ENCODE data around the gene KSR1. TPM values are rescaled to one million over a fixed set of nuclear protein-coding genes. Genes with fewer than 3 reads are reported as not detected.

The KSR1 gene
- total and polyA plus RNA-seq, 2 donors = 22.7 to 27.3 TPM

GRCh38 chr17:27605409-27605808 is 149.2 kb downstream of the KSR1 start:
- Histone ChIP-seq H3K4me1 (ENCODE audit: insufficient read depth) (no peaks in the 10 kb centered on the region), H3K27ac (ENCODE audit: low read depth) (no peak overlapping the region), H3K36me3 (ENCODE audit: insufficient read depth) (peaks cover 2% of the 10 kb centered on the region), H3K4me3 (ENCODE audit: low read depth, low read length) (no peak overlapping the region)
- no peak for DNase-seq (ENCODE audit: extremely low spot score)
- WGBS = 97% methylated on average over 25 of the region's 25 CpGs

GRCh38 chr17:27607521-27608091 is 151.4 kb downstream of the KSR1 start:
- DNase-seq (ENCODE audit: extremely low spot score) = no peak
- Histone ChIP-seq H3K27ac (ENCODE audit: low read depth) (no peak overlapping the region), H3K4me3 (ENCODE audit: low read depth, low read length) (no peak overlapping the region), H3K36me3 (ENCODE audit: insufficient read depth) (peaks cover 2% of the 10 kb centered on the region), H3K4me1 (ENCODE audit: insufficient read depth) (no peaks in the 10 kb centered on the region)
- 86% methylated on average over 16 of the region's 16 CpGs for WGBS

DNA sequence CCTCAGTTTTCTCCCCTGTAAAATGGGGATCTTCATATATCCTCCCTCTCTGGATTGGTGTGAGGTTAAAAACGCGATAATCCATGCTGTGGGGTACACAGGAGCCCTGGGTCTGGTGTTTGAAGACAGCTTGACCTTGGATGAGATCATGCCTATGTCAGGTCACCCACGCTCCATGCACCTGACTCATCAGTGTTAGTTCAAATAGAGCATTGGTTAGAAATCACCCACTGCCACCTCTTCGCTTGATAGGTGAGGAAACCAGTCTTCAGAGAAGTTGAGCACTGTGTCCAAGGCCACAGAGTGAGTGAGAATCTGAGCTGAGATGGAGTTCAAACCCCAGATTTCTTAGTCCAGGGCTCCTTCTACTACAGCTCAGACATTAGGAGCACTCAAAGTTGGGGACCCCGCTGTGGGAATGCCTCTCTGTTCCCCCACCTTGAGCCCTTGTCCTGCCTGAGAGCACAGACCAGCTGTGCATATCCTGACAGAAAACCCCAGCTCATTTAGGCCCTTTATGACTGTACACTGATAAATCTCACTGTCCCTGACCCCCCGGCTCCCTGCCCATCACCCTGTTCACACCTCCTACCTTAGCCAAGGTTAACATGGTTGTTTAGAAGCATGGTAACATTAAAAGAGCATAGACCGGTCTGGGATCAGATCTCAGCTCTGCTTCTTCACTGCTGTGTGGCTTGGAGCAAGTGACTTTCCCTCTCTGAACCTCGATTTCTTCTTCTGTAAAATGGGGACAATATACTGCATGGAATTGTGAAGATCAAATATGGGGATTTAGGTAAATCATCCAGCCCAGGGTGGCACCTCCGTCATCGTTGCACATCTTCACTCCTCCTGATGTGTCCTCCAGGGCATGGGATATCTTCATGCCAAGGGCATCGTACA is 152.3 kb downstream of the KSR1 start:
- Histone ChIP-seq H3K27ac (ENCODE audit: low read depth) (no peak overlapping the region), H3K4me1 (ENCODE audit: insufficient read depth) (no peaks in the 10 kb centered on the region), H3K4me3 (ENCODE audit: low read depth, low read length) (no peak overlapping the region), H3K36me3 (ENCODE audit: insufficient read depth) (peaks cover 2% of the 10 kb centered on the region)
- 95% methylated on average over 11 of the region's 11 CpGs for WGBS
- DNase-seq (ENCODE audit: extremely low spot score) = no peak

DNA sequence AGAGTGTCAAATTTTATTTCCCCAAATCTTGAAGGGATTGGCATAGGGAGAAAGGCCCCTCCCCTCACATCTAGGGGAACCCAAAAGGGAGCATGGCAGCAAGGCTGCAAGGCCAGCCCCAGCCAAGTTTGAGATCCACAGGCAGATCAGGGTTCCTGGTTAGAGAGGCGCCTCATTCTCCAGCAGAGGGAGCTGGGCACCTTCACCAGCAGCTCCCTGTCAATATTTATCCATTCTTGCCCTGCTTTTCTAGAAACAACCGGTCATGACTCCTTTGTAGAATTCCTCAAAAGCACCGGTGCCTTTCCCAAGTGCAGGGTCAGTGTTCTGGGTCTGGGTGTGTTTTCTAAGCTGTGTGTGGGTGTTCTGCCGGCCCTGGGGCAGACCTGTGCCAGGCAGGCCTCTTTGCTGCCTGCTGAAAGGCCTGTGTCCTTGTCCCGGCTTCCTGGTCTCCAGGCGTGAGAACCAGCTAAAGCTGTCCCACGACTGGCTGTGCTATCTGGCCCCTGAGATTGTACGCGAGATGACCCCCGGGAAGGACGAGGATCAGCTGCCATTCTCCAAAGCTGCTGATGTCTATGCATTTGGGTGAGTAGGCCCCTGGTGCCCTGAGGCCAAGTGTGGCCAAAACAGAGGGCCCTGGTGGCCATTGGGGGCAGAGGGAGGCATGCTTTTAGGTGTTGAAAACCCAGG is 153.5 kb downstream of the KSR1 start:
- Histone ChIP-seq H3K27ac (ENCODE audit: low read depth) (no peak overlapping the region), H3K36me3 (ENCODE audit: insufficient read depth) (peaks cover 2% of the 10 kb centered on the region), H3K4me1 (ENCODE audit: insufficient read depth) (no peaks in the 10 kb centered on the region), H3K4me3 (ENCODE audit: low read depth, low read length) (no peak overlapping the region)
- WGBS = 80% methylated on average over 11 of the region's 11 CpGs
- no peak for DNase-seq (ENCODE audit: extremely low spot score)

- DNase-seq (ENCODE audit: extremely low spot score) = no peak
- Histone ChIP-seq H3K4me1 (ENCODE audit: insufficient read depth) (no peaks in the 10 kb centered on the region), H3K36me3 (ENCODE audit: insufficient read depth) (no peaks in the 10 kb centered on the region), H3K4me3 (ENCODE audit: low read depth, low read length) (no peak overlapping the region), H3K27ac (ENCODE audit: low read depth) (no peak overlapping the region)
- WGBS = 91% methylated on average over 4 of the region's 4 CpGs
Measured at GRCh38 chr17:27610304-27610677, 154.0 kb downstream of the KSR1 start.

GRCh38 chr17:27612160-27612770 is 156.0 kb downstream of the KSR1 start:
- 85% methylated on average over 3 of the region's 3 CpGs for WGBS
- DNase-seq (ENCODE audit: extremely low spot score) = no peak
- no peaks in the 10 kb centered on the region for H3K4me1 ChIP-seq (ENCODE audit: insufficient read depth)
- H3K4me3 ChIP-seq (ENCODE audit: low read depth, low read length) = no peak overlapping the region
- H3K36me3 ChIP-seq (ENCODE audit: insufficient read depth) = no peaks in the 10 kb centered on the region
- H3K27ac ChIP-seq (ENCODE audit: low read depth) = no peak overlapping the region

- Histone ChIP-seq H3K36me3 (ENCODE audit: insufficient read depth) (no peaks in the 10 kb centered on the region), H3K4me1 (ENCODE audit: insufficient read depth) (no peaks in the 10 kb centered on the region), H3K27ac (ENCODE audit: low read depth) (no peak overlapping the region), H3K4me3 (ENCODE audit: low read depth, low read length) (no peak overlapping the region)
- 89% methylated on average over 3 of the region's 3 CpGs for WGBS
- no peak for DNase-seq (ENCODE audit: extremely low spot score)
Measured at GRCh38 chr17:27613433-27613832, 157.2 kb downstream of the KSR1 start.

DNA sequence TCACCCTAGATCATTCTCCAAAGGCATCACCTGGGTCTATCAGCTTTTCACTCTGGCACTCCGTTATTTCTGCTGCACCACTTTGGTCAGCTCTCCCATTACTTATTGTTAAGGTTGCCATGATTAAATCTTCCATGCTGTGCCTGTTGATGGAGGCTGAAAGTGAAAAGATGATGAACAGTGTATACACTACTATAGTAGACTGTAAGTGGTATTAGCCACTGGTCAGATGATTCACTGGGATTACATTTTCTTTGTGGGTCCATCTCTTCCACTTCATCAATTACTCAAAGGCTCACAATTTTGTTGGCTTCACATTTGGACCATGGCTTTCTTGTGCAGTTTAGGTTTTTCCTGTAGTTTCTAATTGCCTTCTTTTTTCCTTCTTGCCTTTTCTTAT is 158.9 kb downstream of the KSR1 start:
- no peaks in the 10 kb centered on the region for H3K4me1 ChIP-seq (ENCODE audit: insufficient read depth)
- 95% methylated on average over 1 of the region's 1 CpG for WGBS
- no peak overlapping the region for H3K27ac ChIP-seq (ENCODE audit: low read depth)
- H3K4me3 ChIP-seq (ENCODE audit: low read depth, low read length) = no peak overlapping the region
- no peaks in the 10 kb centered on the region for H3K36me3 ChIP-seq (ENCODE audit: insufficient read depth)
- DNase-seq (ENCODE audit: extremely low spot score) = no peak

- H3K27ac ChIP-seq (ENCODE audit: low read depth) = no peak overlapping the region
- no peaks in the 10 kb centered on the region for H3K4me1 ChIP-seq (ENCODE audit: insufficient read depth)
- DNase-seq (ENCODE audit: extremely low spot score) = no peak
- no peaks in the 10 kb centered on the region for H3K36me3 ChIP-seq (ENCODE audit: insufficient read depth)
- H3K4me3 ChIP-seq (ENCODE audit: low read depth, low read length) = no peak overlapping the region
- 67% methylated on average over 4 of the region's 4 CpGs for WGBS
Measured at GRCh38 chr17:27616414-27616813, 160.2 kb downstream of the KSR1 start.

GRCh38 chr17:27618417-27618816 is 162.2 kb downstream of the KSR1 start:
- Histone ChIP-seq H3K27ac (ENCODE audit: low read depth) (no peak overlapping the region), H3K4me3 (ENCODE audit: low read depth, low read length) (no peak overlapping the region), H3K4me1 (ENCODE audit: insufficient read depth) (no peaks in the 10 kb centered on the region), H3K36me3 (ENCODE audit: insufficient read depth) (no peaks in the 10 kb centered on the region)
- DNase-seq (ENCODE audit: extremely low spot score) = no peak
- WGBS = 87% methylated on average over 8 of the region's 8 CpGs

- H3K27ac ChIP-seq (ENCODE audit: low read depth) = no peak overlapping the region
- WGBS = 87% methylated on average over 9 of the region's 9 CpGs
- DNase-seq (ENCODE audit: extremely low spot score) = no peak
- H3K4me3 ChIP-seq (ENCODE audit: low read depth, low read length) = no peak overlapping the region
- H3K36me3 ChIP-seq (ENCODE audit: insufficient read depth) = peaks cover 4% of the 10 kb centered on the region
- no peaks in the 10 kb centered on the region for H3K4me1 ChIP-seq (ENCODE audit: insufficient read depth)
Measured at GRCh38 chr17:27620721-27621120, 164.5 kb downstream of the KSR1 start.

GRCh38 chr17:27621536-27621935 is 165.3 kb downstream of the KSR1 start:
- WGBS = 96% methylated on average over 4 of the region's 4 CpGs
- Histone ChIP-seq H3K4me3 (ENCODE audit: low read depth, low read length) (no peak overlapping the region), H3K27ac (ENCODE audit: low read depth) (no peak overlapping the region), H3K36me3 (ENCODE audit: insufficient read depth) (peaks cover 4% of the 10 kb centered on the region), H3K4me1 (ENCODE audit: insufficient read depth) (no peaks in the 10 kb centered on the region)
- no peak for DNase-seq (ENCODE audit: extremely low spot score)

- Histone ChIP-seq H3K4me1 (ENCODE audit: insufficient read depth) (no peaks in the 10 kb centered on the region), H3K4me3 (ENCODE audit: low read depth, low read length) (no peak overlapping the region), H3K36me3 (ENCODE audit: insufficient read depth) (peaks cover 4% of the 10 kb centered on the region), H3K27ac (ENCODE audit: low read depth) (no peak overlapping the region)
- 91% methylated on average over 10 of the region's 10 CpGs for WGBS
- no peak for DNase-seq (ENCODE audit: extremely low spot score)
Measured at GRCh38 chr17:27621942-27622559, 165.8 kb downstream of the KSR1 start.
